Body of pancreas (tissue), 4 donors: Measurements from ENCODE around the gene EP300.

Experiments used
- CTCF ChIP-seq, 7 experiments: fragments of 450-650 bp in 4 of 7; fragments of 200-600 bp in 3 of 7; sonication (generic) in 3 of 7; IDR thresholded peaks; one replicate each; pipeline ENCODE4 v1.5.1; 2016 to 2019; ENCODE audit warnings: antibody characterized with exemption in 7 of 7
- POLR2A ChIP-seq, 3 donors: fragments of 450-650 bp; IDR thresholded peaks; one replicate each; pipeline ENCODE4 v1.6.1; 2016; ENCODE audit warnings: antibody characterized with exemption in 3 of 3, mild to moderate bottlenecking in 2 of 3

GRCh38 chr22:41078931-41079330 is 13.5 kb upstream of the EP300 start:
- no peak for TF ChIP-seq CTCF (IDR thresholded peaks at IDR 0.05)
- TF ChIP-seq POLR2A (IDR thresholded peaks at IDR 0.05), result no peak
